Colonic mucosa (tissue), 4 donors: ENCODE data around the gene MSI2. TPM values are rescaled to one million over a fixed set of nuclear protein-coding genes. Genes with fewer than 3 reads are reported as not detected.

Experiments
- DNase-seq: peaks from one replicate; pipeline ENCODE4 v3.0.0-alpha.2; 2020
- H3K27ac ChIP-seq: fragments of 200-600 bp; one replicate; pipeline ENCODE4 v1.8.0; 2021
- H3K27me3 ChIP-seq: fragments of 200-600 bp; one replicate; pipeline ENCODE4 v1.8.0; 2021
- H3K36me3 ChIP-seq: fragments of 200-600 bp; one replicate; pipeline ENCODE4 v1.8.0; 2021
- H3K4me1 ChIP-seq: fragments of 200-600 bp; one replicate; pipeline ENCODE4 v1.8.0; 2021; ENCODE audit warnings: mild to moderate bottlenecking
- H3K4me3 ChIP-seq: fragments of 200-600 bp; one replicate; pipeline ENCODE4 v1.8.0; 2021
- H3K9ac ChIP-seq, 2 donors: one replicate each; pipeline ENCODE4 v1.7.0; 2013; ENCODE audit warnings: control low read depth in 2 of 2, low read depth in 2 of 2, low read length in 2 of 2
- H3K9me3 ChIP-seq: fragments of 200-600 bp; one replicate; pipeline ENCODE4 v1.8.0; 2021
- CTCF ChIP-seq: fragments of 200-600 bp; IDR thresholded peaks from one replicate; pipeline ENCODE4 v1.8.0; 2022; ENCODE audit warnings: antibody characterized with exemption, mild to moderate bottlenecking
- intact Hi-C: fragments of 100-400 bp; cut with DNase I; formaldehyde crosslinking; loops from one replicate; pipeline ENCODE4 v1.14.1; 2022
- total RNA-seq, 2 donors: library from RNA; stranded (reverse); fragmentation: NEBNext Ultra II Directional in 1 of 2; extraction: Animal tissue kit (Norgen Biotek cat#: 25700) in 1 of 2; gene quantifications; one replicate each; pipeline ENCODE4 v1.2.1, GENCODE V29; 2021
- donor health status: healthy.
- donor health status: DM: no; HTN: no; CAD: no.
- donor health status: DM: no; HTN: no; CAD: no.

Gene MSI2
- total RNA-seq, 2 donors from 2014 or later = 61.6 to 75.4 TPM

- no peak overlapping the region for H3K9ac ChIP-seq
- no peaks in the 10 kb centered on the region for H3K27me3 ChIP-seq
- H3K4me3 ChIP-seq = no peak overlapping the region
- no peaks in the 10 kb centered on the region for H3K9me3 ChIP-seq
- H3K4me1 ChIP-seq = no peaks in the 10 kb centered on the region
- DNase-seq = no peak
- H3K36me3 ChIP-seq = no peaks in the 10 kb centered on the region
- intact Hi-C loops = no loop called here
- H3K27ac ChIP-seq = no peak overlapping the region
- no peak for TF ChIP-seq CTCF
Observed at GRCh38 chr17:57685499-57686132, 429.3 kb downstream of the MSI2 start.

GRCh38 chr17:57687642-57688041 lies 431.3 kb downstream of the MSI2 start:
- no peak overlapping the region for H3K27ac ChIP-seq
- no peak overlapping the region for H3K9ac ChIP-seq
- DNase-seq = no peak
- no peaks in the 10 kb centered on the region for H3K4me1 ChIP-seq
- intact Hi-C loops = no loop called here
- H3K27me3 ChIP-seq = no peaks in the 10 kb centered on the region
- no peak overlapping the region for H3K4me3 ChIP-seq
- H3K9me3 ChIP-seq = no peaks in the 10 kb centered on the region
- no peaks in the 10 kb centered on the region for H3K36me3 ChIP-seq
- no peak for TF ChIP-seq CTCF

GRCh38 chr17:57689254-57689653 lies 432.9 kb downstream of the MSI2 start:
- no peak for TF ChIP-seq CTCF
- no peaks in the 10 kb centered on the region for H3K4me1 ChIP-seq
- no peaks in the 10 kb centered on the region for H3K36me3 ChIP-seq
- H3K27me3 ChIP-seq = no peaks in the 10 kb centered on the region
- no peak overlapping the region for H3K9ac ChIP-seq
- no peak overlapping the region for H3K27ac ChIP-seq
- intact Hi-C loops = no loop called here
- H3K9me3 ChIP-seq = no peaks in the 10 kb centered on the region
- no peak for DNase-seq
- no peak overlapping the region for H3K4me3 ChIP-seq

- Histone ChIP-seq H3K9ac (no peak overlapping the region), H3K4me1 (no peaks in the 10 kb centered on the region), H3K9me3 (no peaks in the 10 kb centered on the region), H3K27ac (no peak overlapping the region), H3K4me3 (no peak overlapping the region), H3K27me3 (no peaks in the 10 kb centered on the region), H3K36me3 (no peaks in the 10 kb centered on the region)
- intact Hi-C loops = no loop called here
- no peak for DNase-seq
- TF ChIP-seq CTCF = no peak
Observed at GRCh38 chr17:57691939-57692338, 435.6 kb downstream of the MSI2 start.

- DNase-seq = no peak
- no peak overlapping the region for H3K9ac ChIP-seq
- no peaks in the 10 kb centered on the region for H3K4me1 ChIP-seq
- H3K9me3 ChIP-seq = no peaks in the 10 kb centered on the region
- intact Hi-C loops = no loop called here
- no peaks in the 10 kb centered on the region for H3K27me3 ChIP-seq
- H3K36me3 ChIP-seq = no peaks in the 10 kb centered on the region
- no peak overlapping the region for H3K4me3 ChIP-seq
- TF ChIP-seq CTCF = no peak
- no peak overlapping the region for H3K27ac ChIP-seq
Observed at GRCh38 chr17:57692770-57693169, 436.4 kb downstream of the MSI2 start.
